Sigmoid colon (tissue), 4 donors: ENCODE data around the gene PMS1.

Experiments used
- EP300 ChIP-seq, 4 donors: sonication (generic); formaldehyde crosslinking; IDR thresholded peaks; one replicate each; pipeline ENCODE4 v1.6.1; 2017; ENCODE audit warnings: antibody characterized with exemption in 4 of 4
- TF ChIP-seq, protein P1 (sequence below), 4 experiments: fragments of 450-650 bp in 3 of 4; fragments of 200-600 bp in 1 of 4; IDR thresholded peaks; one replicate each; pipeline ENCODE4 v1.5.1; 2016 to 2019; ENCODE audit warnings: antibody characterized with exemption in 4 of 4, mild to moderate bottlenecking in 3 of 4, moderate library complexity in 2 of 4

DNA sequence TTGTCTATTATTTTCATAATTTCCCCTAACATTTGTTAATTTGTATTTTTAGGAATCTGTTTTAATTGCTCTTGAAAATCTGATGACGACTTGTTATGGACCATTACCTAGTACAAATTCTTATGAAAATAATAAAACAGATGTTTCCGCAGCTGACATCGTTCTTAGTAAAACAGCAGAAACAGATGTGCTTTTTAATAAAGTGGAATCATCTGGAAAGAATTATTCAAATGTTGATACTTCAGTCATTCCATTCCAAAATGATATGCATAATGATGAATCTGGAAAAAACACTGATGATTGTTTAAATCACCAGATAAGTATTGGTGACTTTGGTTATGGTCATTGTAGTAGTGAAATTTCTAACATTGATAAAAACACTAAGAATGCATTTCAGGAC is 69.9 kb downstream of the PMS1 start:
- TF ChIP-seq, protein P1, sequence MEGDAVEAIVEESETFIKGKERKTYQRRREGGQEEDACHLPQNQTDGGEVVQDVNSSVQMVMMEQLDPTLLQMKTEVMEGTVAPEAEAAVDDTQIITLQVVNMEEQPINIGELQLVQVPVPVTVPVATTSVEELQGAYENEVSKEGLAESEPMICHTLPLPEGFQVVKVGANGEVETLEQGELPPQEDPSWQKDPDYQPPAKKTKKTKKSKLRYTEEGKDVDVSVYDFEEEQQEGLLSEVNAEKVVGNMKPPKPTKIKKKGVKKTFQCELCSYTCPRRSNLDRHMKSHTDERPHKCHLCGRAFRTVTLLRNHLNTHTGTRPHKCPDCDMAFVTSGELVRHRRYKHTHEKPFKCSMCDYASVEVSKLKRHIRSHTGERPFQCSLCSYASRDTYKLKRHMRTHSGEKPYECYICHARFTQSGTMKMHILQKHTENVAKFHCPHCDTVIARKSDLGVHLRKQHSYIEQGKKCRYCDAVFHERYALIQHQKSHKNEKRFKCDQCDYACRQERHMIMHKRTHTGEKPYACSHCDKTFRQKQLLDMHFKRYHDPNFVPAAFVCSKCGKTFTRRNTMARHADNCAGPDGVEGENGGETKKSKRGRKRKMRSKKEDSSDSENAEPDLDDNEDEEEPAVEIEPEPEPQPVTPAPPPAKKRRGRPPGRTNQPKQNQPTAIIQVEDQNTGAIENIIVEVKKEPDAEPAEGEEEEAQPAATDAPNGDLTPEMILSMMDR (IDR thresholded peaks at IDR 0.05), result no peak
- TF ChIP-seq EP300 (IDR thresholded peaks at IDR 0.05), result no peak
